ENCODE measurements around the gene LIN7A. TPM values are rescaled to one million over a fixed set of nuclear protein-coding genes. Genes with fewer than 3 reads are reported as not detected.

The LIN7A gene
- total and polyA plus RNA-seq, 2 of the 8 experiments (the other 6 are each of a cell fraction or from before 2014, with no cell fraction given), result 5.8 to 22.0 TPM

DNA sequence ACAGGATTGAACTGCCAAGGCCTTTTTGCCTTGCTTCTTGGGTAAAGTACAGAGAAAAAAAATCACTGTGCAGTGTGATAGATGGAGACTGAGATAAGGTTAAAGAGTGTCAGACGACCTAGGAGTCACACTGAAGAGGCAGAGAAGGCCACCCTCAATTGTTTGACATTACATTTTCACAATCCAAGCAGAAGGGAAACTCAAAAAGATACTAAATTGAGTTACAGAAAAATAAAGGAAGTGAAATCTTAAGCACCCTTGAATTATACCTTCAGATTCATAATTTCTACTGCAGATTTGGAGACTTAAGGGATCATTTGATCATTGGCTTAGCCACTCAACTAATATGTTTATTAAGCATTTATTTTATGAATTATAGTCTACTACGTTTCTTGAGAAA lies 123.9 kb downstream of the LIN7A start (continued):
- TF ChIP-seq TCF12 (IDR thresholded peaks at IDR 0.05; ENCODE audit: low read depth, low read length), result no peak
- no peak for TF ChIP-seq TBP (IDR thresholded peaks at IDR 0.05; ENCODE audit: low read depth, low read length)
- no peak for TF ChIP-seq TAF7 (optimal IDR thresholded peaks at IDR 0.05; ENCODE audit: borderline replicate concordance, low read depth, low read length)
- TF ChIP-seq, protein P1, sequence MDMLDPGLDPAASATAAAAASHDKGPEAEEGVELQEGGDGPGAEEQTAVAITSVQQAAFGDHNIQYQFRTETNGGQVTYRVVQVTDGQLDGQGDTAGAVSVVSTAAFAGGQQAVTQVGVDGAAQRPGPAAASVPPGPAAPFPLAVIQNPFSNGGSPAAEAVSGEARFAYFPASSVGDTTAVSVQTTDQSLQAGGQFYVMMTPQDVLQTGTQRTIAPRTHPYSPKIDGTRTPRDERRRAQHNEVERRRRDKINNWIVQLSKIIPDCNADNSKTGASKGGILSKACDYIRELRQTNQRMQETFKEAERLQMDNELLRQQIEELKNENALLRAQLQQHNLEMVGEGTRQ (IDR thresholded peaks at IDR 0.05; ENCODE audit: low read length), result no peak
- TF ChIP-seq RBBP5 (IDR thresholded peaks at IDR 0.05; ENCODE audit: borderline replicate concordance, low read depth, low read length), result no peak
- no peak for TF ChIP-seq HDAC6 (IDR thresholded peaks at IDR 0.05; ENCODE audit: low read depth, low read length)
